Measurements from ENCODE around the gene PYGM. TPM values are rescaled to one million over a fixed set of nuclear protein-coding genes. Genes with fewer than 3 reads are reported as not detected.

Gene PYGM
- total RNA-seq, 2 experiments from 2014 or later: 2.2 TPM

DNA sequence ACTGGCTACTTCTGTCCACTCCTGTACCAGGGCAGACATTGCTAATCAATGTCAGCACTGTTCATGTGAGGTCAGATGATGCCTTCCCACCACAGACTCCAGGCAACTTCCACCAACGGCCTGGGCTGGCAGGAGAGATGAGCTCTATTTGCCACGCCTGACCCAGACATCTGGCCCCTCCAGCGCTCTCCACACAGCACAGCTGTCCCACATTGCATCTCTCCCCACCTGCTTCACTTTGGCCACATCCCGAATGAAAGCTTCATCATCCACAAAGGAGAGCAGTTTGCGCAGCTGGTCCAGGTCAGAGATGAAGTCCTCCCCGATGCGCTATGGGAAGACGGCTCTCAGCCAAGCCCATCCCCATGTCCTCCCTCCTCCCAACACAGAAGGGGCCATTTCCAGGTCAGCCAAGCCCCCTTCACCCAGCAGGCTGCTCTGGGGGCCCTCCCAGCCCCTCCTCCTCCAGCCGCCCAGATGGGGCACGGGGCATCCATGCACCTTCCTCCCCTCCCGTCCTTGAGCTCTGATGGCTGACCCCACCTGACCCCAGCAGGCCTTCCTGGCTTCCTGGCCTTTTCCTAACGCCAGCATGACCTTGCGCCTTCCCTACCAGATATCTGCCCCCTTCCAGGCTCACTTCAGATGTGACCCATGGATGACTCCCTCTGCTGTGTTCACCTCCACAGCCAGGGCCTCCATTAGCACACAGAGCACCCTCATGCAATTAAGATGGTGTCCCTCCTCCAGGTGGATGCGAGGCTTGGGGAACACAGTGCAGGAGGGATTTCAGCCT, 7.4 kb downstream of the PYGM start:
- Histone ChIP-seq H3K9me2 (ENCODE audit: insufficient read depth, low read length) (no peaks in the 10 kb centered on the region), H4K20me1 (ENCODE audit: insufficient read depth, low read length) (no peaks in the 10 kb centered on the region), H2AFZ (ENCODE audit: low read length) (no peak overlapping the region), H3K27ac (ENCODE audit: low read depth, low read length, poor library complexity, severe bottlenecking) (no peak overlapping the region), H3K4me1 (ENCODE audit: insufficient read depth, low read length, poor library complexity, severe bottlenecking) (peaks cover 7% of the 10 kb centered on the region), H3K4me3 (ENCODE audit: low read depth, low read length, poor library complexity, severe bottlenecking) (no peak overlapping the region), H3K36me3 (ENCODE audit: insufficient read depth, low read length) (no peaks in the 10 kb centered on the region), H3K9me3 (ENCODE audit: low read length) (no peaks in the 10 kb centered on the region), H3K79me2 (ENCODE audit: insufficient read depth, low read depth, low read length) (no peaks in the 10 kb centered on the region), H3K4me2 (ENCODE audit: low read length) (no peak overlapping the region)
- no TSS peak for BruUV-seq (replicated peaks)
- intact Hi-C loops (cut with micrococcal nuclease; ENCODE audit: unreplicated experiment): no loop called here
- no peak for TF ChIP-seq EZH2phosphoT487 (IDR thresholded peaks at IDR 0.05; ENCODE audit: borderline replicate concordance, low read depth, low read length)
- TF ChIP-seq, protein P1, sequence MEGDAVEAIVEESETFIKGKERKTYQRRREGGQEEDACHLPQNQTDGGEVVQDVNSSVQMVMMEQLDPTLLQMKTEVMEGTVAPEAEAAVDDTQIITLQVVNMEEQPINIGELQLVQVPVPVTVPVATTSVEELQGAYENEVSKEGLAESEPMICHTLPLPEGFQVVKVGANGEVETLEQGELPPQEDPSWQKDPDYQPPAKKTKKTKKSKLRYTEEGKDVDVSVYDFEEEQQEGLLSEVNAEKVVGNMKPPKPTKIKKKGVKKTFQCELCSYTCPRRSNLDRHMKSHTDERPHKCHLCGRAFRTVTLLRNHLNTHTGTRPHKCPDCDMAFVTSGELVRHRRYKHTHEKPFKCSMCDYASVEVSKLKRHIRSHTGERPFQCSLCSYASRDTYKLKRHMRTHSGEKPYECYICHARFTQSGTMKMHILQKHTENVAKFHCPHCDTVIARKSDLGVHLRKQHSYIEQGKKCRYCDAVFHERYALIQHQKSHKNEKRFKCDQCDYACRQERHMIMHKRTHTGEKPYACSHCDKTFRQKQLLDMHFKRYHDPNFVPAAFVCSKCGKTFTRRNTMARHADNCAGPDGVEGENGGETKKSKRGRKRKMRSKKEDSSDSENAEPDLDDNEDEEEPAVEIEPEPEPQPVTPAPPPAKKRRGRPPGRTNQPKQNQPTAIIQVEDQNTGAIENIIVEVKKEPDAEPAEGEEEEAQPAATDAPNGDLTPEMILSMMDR (conservative IDR thresholded peaks at IDR 0.05; ENCODE audit: low read length): no peak
- POLR2A ChIA-PET: no interaction called here
- DNase-seq (ENCODE audit: low spot score): no peak
- CTCF ChIA-PET (ENCODE audit: unreplicated experiment): no interaction called here

DNA sequence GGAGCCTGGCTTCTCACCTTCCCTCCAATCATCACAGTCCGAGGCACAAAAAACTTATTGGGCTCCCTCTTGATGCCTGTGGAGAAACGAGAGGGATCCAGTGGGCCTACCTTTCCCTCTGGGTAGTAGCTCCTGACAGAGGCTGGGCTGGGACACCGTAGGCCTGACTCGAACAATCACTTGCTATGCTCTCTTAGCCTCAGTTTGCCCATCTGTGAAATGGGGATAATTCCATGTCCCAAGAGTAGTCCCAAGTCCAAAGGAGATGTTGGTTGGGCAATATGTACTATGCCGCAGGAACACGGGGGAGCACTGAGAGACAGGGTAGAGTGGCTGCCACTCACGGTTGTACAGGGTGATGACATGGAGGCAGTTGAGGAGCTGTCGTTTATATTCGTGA, 8.2 kb downstream of the PYGM start:
- DNase-seq (ENCODE audit: low spot score): no peak
- Histone ChIP-seq H3K4me1 (ENCODE audit: insufficient read depth, low read length, poor library complexity, severe bottlenecking) (peaks cover 14% of the 10 kb centered on the region), H4K20me1 (ENCODE audit: insufficient read depth, low read length) (no peaks in the 10 kb centered on the region), H3K9me2 (ENCODE audit: insufficient read depth, low read length) (no peaks in the 10 kb centered on the region), H3K9me3 (ENCODE audit: low read length) (no peaks in the 10 kb centered on the region), H3K27ac (ENCODE audit: low read depth, low read length, poor library complexity, severe bottlenecking) (no peak overlapping the region), H3K4me3 (ENCODE audit: low read depth, low read length, poor library complexity, severe bottlenecking) (no peak overlapping the region), H3K79me2 (ENCODE audit: insufficient read depth, low read depth, low read length) (no peaks in the 10 kb centered on the region), H3K36me3 (ENCODE audit: insufficient read depth, low read length) (no peaks in the 10 kb centered on the region), H3K4me2 (ENCODE audit: low read length) (no peak overlapping the region), H2AFZ (ENCODE audit: low read length) (no peak overlapping the region)
- TF ChIP-seq, protein P1 (conservative IDR thresholded peaks at IDR 0.05; ENCODE audit: low read length): no peak
- TF ChIP-seq EZH2phosphoT487 (IDR thresholded peaks at IDR 0.05; ENCODE audit: borderline replicate concordance, low read depth, low read length): no peak
- ChIA-PET CTCF (ENCODE audit: unreplicated experiment) (no interaction called here), POLR2A (no interaction called here)
- no TSS peak for BruUV-seq (replicated peaks)
- intact Hi-C loops (cut with micrococcal nuclease; ENCODE audit: unreplicated experiment): no loop called here

DNA sequence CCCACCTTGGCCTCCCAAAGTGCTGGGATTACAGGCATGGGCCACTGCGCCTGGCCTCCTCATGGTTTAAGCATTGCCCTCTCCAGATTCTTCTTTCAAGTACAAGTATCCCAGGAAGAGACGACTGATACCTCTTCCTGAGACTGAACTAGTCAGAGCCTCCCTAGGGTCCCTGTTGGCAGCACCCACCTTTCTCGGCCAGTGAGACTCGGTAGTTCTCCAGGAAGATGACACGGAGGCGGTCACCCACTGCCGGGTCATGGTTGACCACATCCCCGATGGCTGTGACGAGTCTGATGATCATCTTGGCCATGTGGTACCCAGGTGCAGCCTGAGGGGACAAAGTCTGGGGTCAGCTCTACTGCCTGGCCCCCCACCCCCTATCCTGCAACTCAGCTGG, 8.6 kb downstream of the PYGM start:
- BruUV-seq (replicated peaks): no TSS peak
- no peak overlapping the region for H3K4me3 ChIP-seq (ENCODE audit: low read depth, low read length, poor library complexity, severe bottlenecking)
- H3K4me2 ChIP-seq (ENCODE audit: low read length): no peak overlapping the region
- no peaks in the 10 kb centered on the region for H3K9me3 ChIP-seq (ENCODE audit: low read length)
- peaks cover 19% of the 10 kb centered on the region for H3K4me1 ChIP-seq (ENCODE audit: insufficient read depth, low read length, poor library complexity, severe bottlenecking)
- ChIA-PET CTCF (ENCODE audit: unreplicated experiment) (no interaction called here), POLR2A (no interaction called here)
- H2AFZ ChIP-seq (ENCODE audit: low read length): no peak overlapping the region
- H3K9me2 ChIP-seq (ENCODE audit: insufficient read depth, low read length): no peaks in the 10 kb centered on the region
- H3K79me2 ChIP-seq (ENCODE audit: insufficient read depth, low read depth, low read length): no peaks in the 10 kb centered on the region
- no peak overlapping the region for H3K27ac ChIP-seq (ENCODE audit: low read depth, low read length, poor library complexity, severe bottlenecking)
- H3K36me3 ChIP-seq (ENCODE audit: insufficient read depth, low read length): no peaks in the 10 kb centered on the region
- intact Hi-C loops (cut with micrococcal nuclease; ENCODE audit: unreplicated experiment): no loop called here
- no peak for TF ChIP-seq EZH2phosphoT487 (IDR thresholded peaks at IDR 0.05; ENCODE audit: borderline replicate concordance, low read depth, low read length)
- TF ChIP-seq, protein P1 (conservative IDR thresholded peaks at IDR 0.05; ENCODE audit: low read length): no peak; the same call in 1 of the 2 replicates
- DNase-seq (ENCODE audit: low spot score): no peak
- H4K20me1 ChIP-seq (ENCODE audit: insufficient read depth, low read length): no peaks in the 10 kb centered on the region

Data from OCI-LY7 (cell line).